ENCODE results near the gene IKZF4. TPM values are rescaled to one million over a fixed set of nuclear protein-coding genes. Genes with fewer than 3 reads are reported as not detected.
A peak's percentile ranks its signal among the peaks of the same experiment; 100 is the strongest.

Gene IKZF4
- total RNA-seq, 5 donors from 2014 or later (not counting 1 experiment from before 2014, with no cell fraction given) = 6.1 to 14.9 (median 13.2) TPM

- Mint-ChIP-seq H3K27ac (no peak overlapping the region), H3K4me1 (peaks cover 6 to 9% (median 7%) of the 10 kb centered on the region in 3 donors), H3K36me3 (no peaks in the 10 kb centered on the region), H3K9me3 (no peaks in the 10 kb centered on the region), H3K27me3 (peaks cover 0 to 11% of the 10 kb centered on the region in 2 donors), H3K4me3 (no peak overlapping the region)
- WGBS (ENCODE audit: insufficient coverage) = 87% methylated on average over 11 of the region's 15 CpGs
- Histone ChIP-seq H3K36me3 (ENCODE audit: control insufficient read depth in 2 of 2, extremely low read depth in 1 of 2, insufficient read depth in 1 of 2, low read length in 1 of 2) (no peaks in the 10 kb centered on the region), H3K4me1 (ENCODE audit: control insufficient read depth in 1 of 2, extremely low read depth in 1 of 2, insufficient read depth in 2 of 2, low read length in 2 of 2) (peaks cover 0 to 13% of the 10 kb centered on the region in 2 experiments), H3K9me3 (no peaks in the 10 kb centered on the region), H3K4me3 (ENCODE audit: control insufficient read depth in 1 of 2, extremely low read depth in 1 of 2, low read length in 1 of 2) (no peak overlapping the region), H3K27ac (ENCODE audit: low read length) (no peak overlapping the region), H3K27me3 (replicated peaks in 1 of 2; ENCODE audit: control insufficient read depth in 2 of 2, extremely low read depth in 1 of 2, insufficient read depth in 2 of 2, low read length in 1 of 2) (peaks cover 3 to 43% of the 10 kb centered on the region in 2 experiments)
- CTCF ChIA-PET = interaction anchor here (0.6 to 0.7 kb wide), 5 partner anchors 33 to 1700 kb away, joined by 3 to 5 read pairs (median 4); no protein-coding TSS in a partner anchor
- POLR2A ChIA-PET = interaction anchor here in 1 of 2 donors (0.6 kb wide), 3 partner anchors 32 to 369 kb away, joined by 3 to 9 read pairs (median 3); no protein-coding TSS in a partner anchor
- ATAC-seq (replicated peaks in 1 of 4) = no peak
- DNase-seq = peak in 4 of 35 experiments; percentile 9 to 30 (median 16)
Observed at GRCh38 chr12:56084958-56085543, 64.2 kb downstream of the IKZF4 start.

- ChIA-PET POLR2A (interaction anchor here in 1 of 2 donors (0.6 kb wide), 2 partner anchors 12 to 31 kb away, joined by 3 to 9 read pairs; no protein-coding TSS in a partner anchor), CTCF (interaction anchor here (0.6 to 1.0 kb wide), 4 partner anchors 18 to 347 kb away, joined by 3 to 8 read pairs (median 5); no protein-coding TSS in a partner anchor)
Observed at GRCh38 chr12:56086096-56086495, 65.3 kb downstream of the IKZF4 start.

GRCh38 chr12:56086608-56087007 is 65.8 kb downstream of the IKZF4 start:
- H3K27ac ChIP-seq (ENCODE audit: low read length) = no peak overlapping the region
- WGBS (ENCODE audit: insufficient coverage) = 89% methylated on average over 2 of the region's 6 CpGs
- H3K27me3 ChIP-seq (replicated peaks in 1 of 2; ENCODE audit: control insufficient read depth in 2 of 2, extremely low read depth in 1 of 2, insufficient read depth in 2 of 2, low read length in 1 of 2) = peaks cover 0 to 29% of the 10 kb centered on the region in 2 experiments
- no peaks in the 10 kb centered on the region for H3K4me1 Mint-ChIP-seq
- H3K27me3 Mint-ChIP-seq = peaks cover 0 to 11% of the 10 kb centered on the region in 2 donors
- no peaks in the 10 kb centered on the region for H3K9me3 ChIP-seq
- CTCF ChIA-PET = interaction anchor here in 1 of 2 donors (0.7 kb wide), 1 partner anchor 18 kb away, joined by 6 read pairs; no protein-coding TSS in a partner anchor
- POLR2A ChIA-PET = interaction anchor here in 1 of 2 donors (0.6 kb wide), 1 partner anchor 12 kb away, joined by 3 read pairs; no protein-coding TSS in a partner anchor
- H3K4me1 ChIP-seq (ENCODE audit: control insufficient read depth in 1 of 2, extremely low read depth in 1 of 2, insufficient read depth in 2 of 2, low read length in 2 of 2) = no peaks in the 10 kb centered on the region
- no peaks in the 10 kb centered on the region for H3K9me3 Mint-ChIP-seq
- DNase-seq = no peak
- H3K36me3 Mint-ChIP-seq = no peaks in the 10 kb centered on the region
- H3K27ac Mint-ChIP-seq = no peak overlapping the region
- no peak overlapping the region for H3K4me3 ChIP-seq (ENCODE audit: control insufficient read depth in 1 of 2, extremely low read depth in 1 of 2, low read length in 1 of 2)
- ATAC-seq (replicated peaks in 1 of 4) = no peak
- no peaks in the 10 kb centered on the region for H3K36me3 ChIP-seq (ENCODE audit: control insufficient read depth in 2 of 2, extremely low read depth in 1 of 2, insufficient read depth in 1 of 2, low read length in 1 of 2)
- H3K4me3 Mint-ChIP-seq = no peak overlapping the region

More at GRCh38 chr12:56086096-56086495, 65.3 kb downstream of the IKZF4 start:
- DNase-seq (no peak), ATAC-seq (replicated peaks in 1 of 4) (no peak)
- no peak overlapping the region for H3K27ac ChIP-seq (ENCODE audit: low read length)
- H3K4me1 ChIP-seq (ENCODE audit: control insufficient read depth in 1 of 2, extremely low read depth in 1 of 2, insufficient read depth in 2 of 2, low read length in 2 of 2) = peaks cover 0 to 3% of the 10 kb centered on the region in 2 experiments
- H3K4me3 ChIP-seq (ENCODE audit: control insufficient read depth in 1 of 2, extremely low read depth in 1 of 2, low read length in 1 of 2) = no peak overlapping the region
- H3K27ac Mint-ChIP-seq = no peak overlapping the region
- H3K9me3 Mint-ChIP-seq = no peaks in the 10 kb centered on the region
- no peaks in the 10 kb centered on the region for H3K36me3 ChIP-seq (ENCODE audit: control insufficient read depth in 2 of 2, extremely low read depth in 1 of 2, insufficient read depth in 1 of 2, low read length in 1 of 2)
- no CpG with 5 or more reads among the region's 3 CpGs for WGBS (ENCODE audit: insufficient coverage)
- no peaks in the 10 kb centered on the region for H3K36me3 Mint-ChIP-seq
- H3K4me3 Mint-ChIP-seq = no peak overlapping the region
- peaks cover 3 to 32% of the 10 kb centered on the region in 2 experiments for H3K27me3 ChIP-seq (replicated peaks in 1 of 2; ENCODE audit: control insufficient read depth in 2 of 2, extremely low read depth in 1 of 2, insufficient read depth in 2 of 2, low read length in 1 of 2)
- H3K27me3 Mint-ChIP-seq = peaks cover 0 to 11% of the 10 kb centered on the region in 2 donors
- peaks cover under 1 to 3% (median 2%) of the 10 kb centered on the region in 3 donors for H3K4me1 Mint-ChIP-seq
- H3K9me3 ChIP-seq = no peaks in the 10 kb centered on the region

- Histone ChIP-seq H3K9me3 (no peaks in the 10 kb centered on the region), H3K4me3 (ENCODE audit: control insufficient read depth in 1 of 2, extremely low read depth in 1 of 2, low read length in 1 of 2) (no peak overlapping the region), H3K4me1 (ENCODE audit: control insufficient read depth in 1 of 2, extremely low read depth in 1 of 2, insufficient read depth in 2 of 2, low read length in 2 of 2) (no peaks in the 10 kb centered on the region), H3K27me3 (replicated peaks in 1 of 2; ENCODE audit: control insufficient read depth in 2 of 2, extremely low read depth in 1 of 2, insufficient read depth in 2 of 2, low read length in 1 of 2) (peaks cover 0 to 24% of the 10 kb centered on the region in 2 experiments), H3K27ac (ENCODE audit: low read length) (no peak overlapping the region), H3K36me3 (ENCODE audit: control insufficient read depth in 2 of 2, extremely low read depth in 1 of 2, insufficient read depth in 1 of 2, low read length in 1 of 2) (no peaks in the 10 kb centered on the region)
- ATAC-seq (replicated peaks in 1 of 4) (no peak), DNase-seq (no peak)
- Mint-ChIP-seq H3K36me3 (no peaks in the 10 kb centered on the region), H3K27ac (no peak overlapping the region), H3K4me3 (no peak overlapping the region), H3K4me1 (no peaks in the 10 kb centered on the region), H3K27me3 (peaks cover 0 to 11% of the 10 kb centered on the region in 2 donors), H3K9me3 (no peaks in the 10 kb centered on the region)
- ChIA-PET POLR2A (no interaction called here), CTCF (no interaction called here)
- WGBS (ENCODE audit: insufficient coverage) = 86% methylated on average over 5 of the region's 6 CpGs
Observed at GRCh38 chr12:56087220-56087619, 66.4 kb downstream of the IKZF4 start.

Other genes starting within 250 kb of the IKZF4 start
- 10 to 100 TPM; 36.9 to 50.3 (median 46.8) TPM for gene SARNP, start 203.3 kb upstream of the IKZF4 start, total RNA-seq
- gene ORMDL2, start 203.0 kb upstream of the IKZF4 start, total RNA-seq = 10 to 100 TPM; 19.0 to 46.8 (median 41.6) TPM
- 10 to 100 TPM; 21.5 to 34.5 (median 30.7) TPM for gene DNAJC14, start 191.5 kb upstream of the IKZF4 start, total RNA-seq
- gene MMP19, start 178.1 kb upstream of the IKZF4 start, total RNA-seq = not detected
- 10 to 100 TPM; 21.7 to 40.9 (median 30.7) TPM for gene PYM1, start 93.1 kb upstream of the IKZF4 start, total RNA-seq
- gene DGKA, start 89.9 kb upstream of the IKZF4 start, total RNA-seq = 1,000 to 10,000 TPM in 4 of 5 donors, 100 to 1,000 TPM in 1; 896 to 1,314 (median 1,231) TPM
- under 1 TPM in 1 of 5 donors, not detected in 4; 0.20 TPM for gene PMEL, start 55.0 kb upstream of the IKZF4 start, total RNA-seq
- gene CDK2, start 54.2 kb upstream of the IKZF4 start, total RNA-seq = 10 to 100 TPM; 17.8 to 32.3 (median 23.3) TPM
- 10 to 100 TPM; 58.6 to 99.8 (median 85.7) TPM for gene RAB5B, start 47.0 kb upstream of the IKZF4 start, total RNA-seq
- 1 to 10 TPM; 2.6 to 7.3 (median 3.2) TPM for gene SUOX, start 23.8 kb upstream of the IKZF4 start, total RNA-seq
- 100 to 1,000 TPM in 1 of 5 donors, 10 to 100 TPM in 4; 30.3 to 141 (median 49.9) TPM for gene RPS26, start 20.9 kb downstream of the IKZF4 start, total RNA-seq
- gene ERBB3, start 59.1 kb downstream of the IKZF4 start, total RNA-seq = 10 to 100 TPM in 1 of 5 donors, 1 to 10 TPM in 3, under 1 TPM in 1; 0.93 to 24.0 (median 8.2) TPM
- gene PA2G4, start 83.5 kb downstream of the IKZF4 start, total RNA-seq = 100 to 1,000 TPM in 3 of 5 donors, 10 to 100 TPM in 2; 67.5 to 113 (median 104) TPM
- gene RPL41, start 95.6 kb downstream of the IKZF4 start, total RNA-seq = 1,000 to 10,000 TPM; 4,612 to 5,648 (median 5,133) TPM
- gene ZC3H10, start 97.2 kb downstream of the IKZF4 start, total RNA-seq = 10 to 100 TPM in 3 of 5 donors, 1 to 10 TPM in 2; 8.4 to 15.1 (median 11.4) TPM
- gene ESYT1, start 107.2 kb downstream of the IKZF4 start, total RNA-seq = 100 to 1,000 TPM; 181 to 298 (median 276) TPM
- gene MYL6B, start 131.5 kb downstream of the IKZF4 start, total RNA-seq = 10 to 100 TPM in 1 of 5 donors, 1 to 10 TPM in 4; 5.9 to 12.4 (median 7.7) TPM
- gene MYL6, start 137.3 kb downstream of the IKZF4 start, total RNA-seq = 100 to 1,000 TPM; 506 to 663 (median 569) TPM
- 100 to 1,000 TPM; 135 to 160 (median 159) TPM for gene SMARCC2, start 168.4 kb downstream of the IKZF4 start, total RNA-seq
- 10 to 100 TPM; 26.3 to 43.1 (median 39.4) TPM for gene RNF41, start 200.9 kb downstream of the IKZF4 start, total RNA-seq
- gene NABP2, start 203.3 kb downstream of the IKZF4 start, total RNA-seq = 10 to 100 TPM; 11.8 to 19.1 (median 14.0) TPM
- gene SLC39A5, start 209.0 kb downstream of the IKZF4 start, total RNA-seq = 1 to 10 TPM in 1 of 5 donors, under 1 TPM in 2, not detected in 2; 0.57 to 1.4 (median 0.58) TPM
- gene ANKRD52, start 237.3 kb downstream of the IKZF4 start, total RNA-seq = 10 to 100 TPM; 35.8 to 51.0 (median 43.1) TPM
- gene COQ10A, start 245.9 kb downstream of the IKZF4 start, total RNA-seq = 10 to 100 TPM; 29.9 to 38.4 (median 31.9) TPM

Measured in T-cell (primary cell).